Mesenteric fat pad (tissue), 1 donor: ENCODE measurements around the gene ZNF701. TPM values are rescaled to one million over a fixed set of nuclear protein-coding genes. Genes with fewer than 3 reads are reported as not detected.
A peak's percentile ranks its signal among the peaks of the same experiment; 100 is the strongest.
"Not testable (repeated sequence)": the region's sequence is repeated elsewhere in the genome, so short reads cannot be mapped to it uniquely, and the experiment has no call there.

Experiments used
- DNase-seq: peaks from one replicate; pipeline ENCODE4 v3.0.0-alpha.2; 2020; ENCODE audit warnings: low spot score
- long read RNA-seq: library from polyadenylated mRNA; unstranded; transcript quantifications from one replicate; pipeline ENCODE4 v2.0.0, GENCODE V29; 2020
- total RNA-seq: library from RNA; stranded (reverse); fragmentation: NEBNext Ultra II Directional; extraction: Animal tissue kit (Norgen Biotek cat#: 25700); gene quantifications from one replicate; pipeline ENCODE4 v1.2.1, GENCODE V29; 2021
- donor health status: DM: yes; HTN: yes; CAD: no.

The ZNF701 gene
- 11.2 TPM for total RNA-seq
- long read RNA-seq, transcript ZNF701-202 (4 exons, 2,634 nt) = major isoform, 11 of 16 reads
- long read RNA-seq, partial matches to known transcripts = 1 of 16 reads
- long read RNA-seq, other reads (novel, unspliced or antisense) = 2 of 16 reads

- peak; percentile 98 for DNase-seq
Measured at GRCh38 chr19:52570000-52570861, at the start of gene ZNF701. Gene ZNF701 (plus strand): TSS chr19:52570287. CDS start chr19:52574148, 3,861 bp downstream.

DNA sequence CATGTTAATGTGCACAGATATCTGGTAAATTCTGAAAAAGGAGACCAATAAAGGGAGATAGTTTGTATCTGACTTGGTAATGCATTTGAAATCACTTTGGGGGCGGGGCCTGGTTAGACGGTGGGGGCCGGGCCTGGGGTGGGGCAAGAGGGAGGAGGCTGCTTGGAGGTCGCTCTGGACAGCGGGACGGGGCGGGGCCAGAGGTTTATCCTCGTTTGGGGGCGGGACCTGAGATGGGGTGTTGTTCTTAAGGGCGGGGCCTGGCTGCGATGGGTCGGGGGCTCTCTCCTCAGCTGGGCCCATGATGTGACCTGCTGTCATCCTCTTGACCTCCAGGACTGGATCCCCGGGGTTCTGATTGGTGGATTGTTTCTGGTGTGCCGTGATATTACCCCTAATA, 47.5 kb upstream of the ZNF701 start:
- DNase-seq = peak; percentile 35

DNA sequence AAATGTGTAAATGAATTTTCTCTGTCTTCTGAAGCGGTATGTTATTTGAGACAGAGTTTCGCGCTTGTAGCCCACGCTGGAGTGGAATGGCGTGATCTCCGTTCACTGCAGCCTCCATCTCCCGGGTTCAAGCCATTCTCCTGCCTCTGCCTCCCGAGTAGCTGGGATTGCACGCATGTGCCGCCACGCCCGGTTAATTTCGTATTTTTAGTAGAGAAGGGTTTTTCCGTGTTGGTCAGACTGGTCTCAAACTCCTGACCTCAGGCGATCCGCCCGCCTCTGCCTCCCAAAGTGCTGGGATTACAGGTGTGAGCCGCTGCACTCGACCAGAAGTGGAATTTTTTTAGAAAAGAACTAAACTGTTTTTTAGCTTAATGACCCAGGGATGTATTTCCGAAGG, 46.0 kb upstream of the ZNF701 start:
- peak; percentile 82 for DNase-seq

GRCh38 chr19:52527134-52527955, 42.7 kb upstream of the ZNF701 start, which contains the start of gene ZNF808:
Gene ZNF808 (plus strand): TSS chr19:52527668. CDS start chr19:52543285, 15,617 bp downstream.
- DNase-seq = peak; percentile 99

GRCh38 chr19:52527956-52528351, 42.1 kb upstream of the ZNF701 start:
- peak; percentile 82 for DNase-seq

- DNase-seq = no peak
Measured at GRCh38 chr19:52532480-52532879, 37.6 kb upstream of the ZNF701 start.

DNA sequence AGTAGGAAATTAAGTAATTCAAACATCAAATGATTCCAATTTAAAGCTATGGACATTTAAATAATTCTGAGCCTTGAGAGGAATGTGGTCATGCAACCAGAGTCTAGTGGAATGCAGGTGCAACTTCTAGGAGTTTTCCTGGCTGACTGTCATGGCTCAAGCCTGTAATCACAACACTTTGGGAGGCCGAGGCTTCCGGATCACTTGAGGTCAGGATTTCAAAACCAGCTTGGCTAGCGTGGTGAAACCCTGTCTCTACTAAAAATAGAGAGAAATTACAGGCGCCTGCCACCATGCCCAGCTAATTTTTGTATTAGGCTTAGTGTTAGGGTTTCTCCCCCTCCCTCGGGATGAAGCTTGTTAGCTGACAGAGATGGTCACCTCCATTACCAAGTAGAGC, 36.2 kb upstream of the ZNF701 start:
- no peak for DNase-seq

DNA sequence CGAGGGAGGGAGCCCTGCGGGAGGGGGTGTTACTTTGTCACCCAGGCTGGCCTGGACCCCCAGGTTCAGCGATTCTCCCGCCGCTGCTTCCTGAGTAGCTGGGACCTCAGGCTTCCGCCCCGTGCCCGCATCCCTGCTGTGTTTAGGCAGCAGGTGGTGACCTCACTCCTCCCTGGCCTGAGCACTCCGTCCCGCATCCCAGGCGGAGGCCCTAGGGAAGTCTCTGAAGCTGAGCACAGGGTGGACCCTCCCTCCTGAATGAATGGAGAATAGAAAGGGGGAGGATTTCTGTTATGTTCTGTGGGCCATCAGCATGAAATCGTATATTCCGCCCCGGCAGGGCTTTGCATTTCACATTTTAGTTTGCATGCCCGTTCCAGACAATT, 34.7 kb upstream of the ZNF701 start:
- not testable (repeated sequence) for DNase-seq

DNA sequence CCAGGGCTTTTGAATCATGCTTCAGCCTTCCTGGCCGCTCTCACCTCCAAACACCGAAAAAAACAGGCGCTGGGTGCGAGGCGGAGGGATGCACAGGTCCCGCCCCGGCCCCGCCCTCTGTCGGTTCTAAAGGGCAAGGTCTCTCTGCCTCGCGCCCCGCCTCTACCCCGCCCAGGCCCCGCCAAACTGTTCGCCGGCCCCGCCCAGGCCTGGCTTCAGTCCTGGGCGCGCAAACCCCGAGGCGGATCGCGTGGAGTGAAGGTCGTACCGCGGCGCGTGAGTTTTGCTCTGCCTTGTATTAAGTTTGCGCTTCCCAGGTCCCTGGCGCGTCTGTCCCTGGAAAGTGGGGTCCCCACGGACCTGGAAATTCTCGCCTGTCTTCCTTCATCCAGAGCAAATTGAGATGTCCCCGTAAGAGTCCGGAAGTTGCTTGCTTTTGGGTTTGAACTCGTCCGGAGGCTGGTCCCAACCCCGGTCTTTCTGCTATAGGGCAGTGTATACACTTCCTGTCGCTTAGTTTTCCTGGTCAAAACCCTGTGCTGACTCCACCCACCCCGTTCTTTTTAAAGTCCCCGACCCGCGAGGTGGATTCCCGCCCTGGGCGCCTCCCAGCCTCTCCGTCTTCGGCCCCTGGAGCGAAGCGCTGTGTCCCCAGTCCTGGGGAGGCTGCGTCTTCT, 34.2 kb upstream of the ZNF701 start:
- DNase-seq = peak; percentile 95

DNA sequence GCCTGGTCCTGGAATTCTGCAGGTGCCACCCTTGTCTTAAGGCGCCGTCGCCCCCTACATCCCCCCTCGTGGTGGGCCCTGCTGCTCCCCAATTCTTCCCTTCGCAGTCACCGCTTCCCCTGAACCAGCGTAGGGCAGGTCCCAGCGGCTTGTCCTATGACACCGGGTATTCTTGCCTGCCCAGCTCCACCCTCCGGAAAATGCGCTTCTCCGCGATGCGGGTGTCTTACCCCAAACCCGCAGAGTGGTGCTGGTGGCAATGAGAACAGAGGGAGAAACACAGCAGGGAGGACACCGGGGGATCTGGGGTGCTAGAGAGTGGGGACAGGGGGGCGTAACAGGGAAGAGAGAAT, 33.7 kb upstream of the ZNF701 start:
- DNase-seq = no peak

DNA sequence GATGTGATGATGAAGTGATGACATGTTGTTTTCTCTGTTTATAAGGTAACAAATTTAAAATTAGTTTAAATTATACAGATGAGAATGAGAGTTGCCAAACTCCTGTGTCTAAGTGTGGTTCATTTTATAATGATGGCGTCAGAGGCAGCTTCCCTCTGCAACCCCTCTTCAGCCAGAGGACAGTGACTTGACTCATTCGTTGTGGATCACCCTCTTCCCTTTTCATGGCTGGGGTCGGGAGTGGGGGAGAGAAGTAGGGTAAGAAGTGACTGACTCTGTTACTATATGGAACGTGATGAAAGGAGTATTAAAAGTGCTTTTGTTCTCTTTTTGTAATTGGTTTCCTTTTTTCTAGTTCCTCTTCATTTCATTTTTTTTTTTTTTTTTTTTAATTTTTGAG, 31.3 kb upstream of the ZNF701 start:
- DNase-seq = not testable (repeated sequence)

DNA sequence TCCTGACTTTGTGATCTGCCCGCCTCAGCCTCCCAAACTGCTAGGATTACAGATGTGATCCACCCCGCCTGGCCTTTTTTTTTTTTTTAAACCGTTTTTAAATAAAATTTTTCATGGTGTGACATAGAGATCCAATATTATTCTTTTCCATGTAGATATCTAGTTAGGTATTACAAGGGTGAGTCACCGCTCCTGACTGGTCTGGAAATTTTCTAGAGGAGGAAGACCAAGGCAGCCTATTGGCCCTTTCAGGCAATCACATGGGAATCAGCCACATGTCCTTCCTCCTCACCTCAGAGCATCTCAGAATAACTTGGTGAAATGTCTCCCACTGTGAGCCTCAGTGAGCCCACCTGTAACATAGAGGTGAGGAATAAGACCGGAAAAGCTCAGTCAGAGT, 28.9 kb upstream of the ZNF701 start:
- peak; percentile 0 for DNase-seq

DNA sequence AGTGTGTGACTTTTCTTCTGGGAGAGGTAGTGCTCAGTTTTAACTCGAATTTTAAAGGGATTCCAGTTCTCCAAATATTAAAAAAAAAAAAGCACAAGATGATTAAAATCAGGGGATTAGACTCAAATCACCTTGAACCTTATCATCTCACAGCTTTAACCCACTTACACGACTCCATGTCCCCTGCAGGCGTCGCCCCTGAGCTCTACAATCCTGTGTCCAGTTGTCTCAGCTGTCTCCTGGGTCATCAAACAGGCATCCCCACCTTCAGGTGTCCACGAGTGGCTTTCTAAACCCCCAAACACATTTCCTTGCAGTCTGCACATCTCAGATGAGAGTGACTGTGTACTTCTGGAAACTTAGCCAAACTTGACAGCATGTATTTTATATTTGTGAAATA, 28.5 kb upstream of the ZNF701 start:
- peak; percentile 33 for DNase-seq

DNA sequence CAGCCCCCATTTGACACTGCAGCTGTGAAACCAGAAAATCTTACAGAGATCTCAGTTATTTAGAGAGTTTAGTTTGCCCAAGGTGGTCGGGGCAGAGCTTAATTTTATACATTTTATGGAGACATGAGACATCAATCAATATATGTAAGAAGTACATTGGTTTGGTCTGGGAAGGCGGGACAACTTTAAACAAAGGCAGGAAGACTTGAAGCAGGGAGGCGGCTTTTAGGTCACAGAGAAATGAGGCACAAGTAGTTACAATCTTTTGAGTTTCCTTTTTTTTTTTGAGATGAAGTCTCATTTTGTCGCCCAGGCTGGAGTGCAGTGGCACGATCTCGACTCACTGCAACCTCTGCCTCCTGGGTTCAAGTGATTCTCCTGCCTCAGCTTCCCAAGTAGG, 27.5 kb upstream of the ZNF701 start:
- DNase-seq = peak; percentile 1

- peak; percentile 43 for DNase-seq
Measured at GRCh38 chr19:52542984-52543664, 27.0 kb upstream of the ZNF701 start.

DNA sequence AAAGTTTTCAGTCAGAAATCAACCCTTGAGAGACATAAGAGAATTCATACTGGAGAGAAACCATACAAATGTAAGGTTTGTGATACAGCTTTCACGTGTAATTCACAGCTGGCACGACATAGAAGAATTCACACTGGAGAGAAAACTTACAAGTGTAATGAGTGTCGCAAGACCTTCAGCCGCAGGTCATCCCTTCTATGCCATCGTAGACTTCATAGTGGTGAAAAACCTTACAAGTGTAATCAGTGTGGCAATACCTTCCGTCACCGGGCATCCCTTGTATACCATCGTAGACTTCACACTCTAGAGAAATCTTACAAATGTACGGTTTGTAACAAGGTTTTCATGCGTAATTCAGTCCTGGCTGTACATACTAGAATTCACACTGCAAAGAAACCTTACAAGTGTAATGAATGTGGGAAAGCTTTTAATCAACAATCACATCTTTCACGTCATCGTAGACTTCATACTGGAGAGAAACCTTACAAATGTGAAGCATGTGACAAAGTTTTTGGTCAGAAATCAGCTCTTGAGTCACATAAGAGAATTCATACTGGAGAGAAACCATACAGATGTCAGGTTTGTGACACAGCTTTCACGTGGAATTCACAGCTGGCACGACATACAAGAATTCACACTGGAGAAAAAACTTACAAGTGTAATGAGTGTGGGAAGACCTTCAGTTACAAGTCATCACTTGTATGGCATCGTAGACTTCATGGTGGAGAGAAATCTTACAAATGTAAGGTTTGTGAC, 15.7 kb upstream of the ZNF701 start:
- DNase-seq = no peak

GRCh38 chr19:52557231-52557995, 12.7 kb upstream of the ZNF701 start:
- DNase-seq = no peak

DNA sequence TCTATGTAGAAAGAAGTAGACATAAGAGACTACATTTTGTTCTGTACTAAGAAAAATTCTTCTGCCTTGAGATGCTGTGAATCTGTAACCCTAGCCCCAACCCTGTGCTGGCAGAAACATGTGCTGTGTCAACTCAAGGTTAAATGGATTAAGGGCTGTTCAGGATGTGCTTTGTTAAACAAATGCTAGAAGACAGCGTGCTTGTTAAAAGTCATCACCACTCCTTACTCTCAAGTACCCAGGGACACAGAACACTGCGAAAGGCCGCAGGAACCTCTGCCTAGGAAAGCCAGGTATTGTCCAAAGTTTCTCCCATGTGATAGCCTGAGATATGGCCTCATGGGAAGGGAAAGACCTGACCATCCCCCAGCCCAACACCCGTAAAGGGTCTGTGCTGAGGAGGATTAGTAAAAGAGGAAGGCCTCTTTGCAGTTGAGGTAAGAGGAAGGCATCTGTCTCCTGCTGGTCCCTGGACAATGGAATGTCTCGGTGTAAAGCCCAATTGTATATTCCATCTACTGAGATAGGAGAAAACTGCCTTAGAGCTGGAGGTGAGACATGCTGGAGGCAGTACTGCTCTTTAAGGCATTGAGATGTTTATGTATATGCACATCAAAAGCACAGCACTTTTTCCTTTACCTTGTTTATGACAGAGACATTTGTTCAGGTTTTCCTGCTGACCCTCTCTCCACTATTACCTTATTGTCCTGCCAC, 11.2 kb upstream of the ZNF701 start:
- not testable (repeated sequence) for DNase-seq

GRCh38 chr19:52561611-52562010, 8.5 kb upstream of the ZNF701 start:
- DNase-seq = not testable (repeated sequence)
